ENCODE data around the gene KRTAP29-1.
A peak's percentile ranks its signal among the peaks of the same experiment; 100 is the strongest.

Gene KRTAP29-1

DNA sequence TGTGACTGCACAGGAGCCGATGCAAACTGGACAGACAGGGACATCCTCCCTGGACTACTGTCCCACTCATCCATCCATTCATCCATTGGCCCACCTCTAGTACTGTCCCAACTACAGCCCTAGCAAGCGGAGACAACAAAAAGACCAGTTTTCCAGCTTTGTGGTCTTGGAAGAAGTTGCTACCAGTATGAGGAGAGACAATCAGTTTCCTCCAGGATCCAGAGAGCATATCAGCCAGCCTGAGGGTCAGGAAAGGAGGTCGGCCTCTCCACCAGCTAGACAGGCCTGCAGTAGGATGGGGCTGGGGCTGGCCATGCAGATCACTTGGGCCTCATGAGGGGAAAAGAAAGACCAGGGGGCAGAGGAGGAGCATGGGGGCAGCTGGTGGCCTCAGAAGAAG is 31.2 kb upstream of the KRTAP29-1 start:
- no peak for TF ChIP-seq CTCF (conservative IDR thresholded peaks at IDR 0.05; ENCODE audit: low read depth, low read length)
- no peak for DNase-seq (ENCODE audit: low read depth)
- no peak overlapping the region for H3K4me3 ChIP-seq (ENCODE audit: low read length)

GRCh38 chr17:41333098-41333497 is 30.4 kb upstream of the KRTAP29-1 start:
- H3K4me3 ChIP-seq (ENCODE audit: low read length): no peak overlapping the region
- no peak for DNase-seq (ENCODE audit: low read depth)
- no peak for TF ChIP-seq CTCF (conservative IDR thresholded peaks at IDR 0.05; ENCODE audit: low read depth, low read length)

DNA sequence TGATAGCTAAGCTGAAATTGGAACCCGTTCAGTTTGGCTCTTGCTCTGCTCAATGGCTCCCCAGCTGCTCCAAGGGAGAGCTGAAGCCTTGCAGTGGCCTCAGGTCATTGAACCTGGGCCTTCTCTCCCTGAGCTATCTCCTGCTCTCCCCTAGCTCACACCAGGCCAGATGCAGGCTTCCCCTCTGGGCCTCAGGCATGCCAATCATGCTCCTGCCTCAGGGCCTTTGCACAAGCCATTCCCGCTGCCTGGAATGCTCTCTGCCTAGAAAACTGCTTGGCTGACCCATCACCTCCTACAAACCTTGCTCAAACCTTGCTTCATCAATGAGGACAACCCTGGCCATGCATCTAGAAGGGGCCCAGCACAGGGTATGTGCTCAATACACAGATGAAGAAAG is 29.6 kb upstream of the KRTAP29-1 start:
- no peak overlapping the region for H3K4me3 ChIP-seq (ENCODE audit: low read length)
- TF ChIP-seq CTCF (conservative IDR thresholded peaks at IDR 0.05; ENCODE audit: low read depth, low read length): no peak
- DNase-seq (ENCODE audit: low read depth): no peak

DNA sequence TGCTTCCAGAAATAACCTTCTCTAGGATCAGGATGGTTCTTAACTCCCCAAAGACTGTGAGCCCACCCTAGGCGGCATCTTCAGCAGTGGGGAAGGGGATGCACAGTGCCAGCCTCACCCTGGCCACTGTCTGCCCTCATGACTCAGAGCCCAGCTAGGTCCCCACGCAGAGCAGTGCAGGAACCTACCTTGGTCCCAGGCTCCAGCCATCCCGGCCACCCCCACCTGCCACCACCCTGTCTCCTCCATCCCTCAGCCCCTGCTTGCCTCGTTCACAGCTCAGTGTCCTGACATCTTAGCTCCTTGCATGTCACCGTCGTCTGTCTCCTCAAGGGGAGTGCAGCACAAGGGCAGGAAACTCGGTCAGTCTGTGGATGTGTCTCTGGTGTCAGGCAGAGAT is 29.0 kb upstream of the KRTAP29-1 start:
- DNase-seq (ENCODE audit: low read depth): no peak
- TF ChIP-seq CTCF (conservative IDR thresholded peaks at IDR 0.05; ENCODE audit: low read depth, low read length): no peak
- no peak overlapping the region for H3K4me3 ChIP-seq (ENCODE audit: low read length)

DNA sequence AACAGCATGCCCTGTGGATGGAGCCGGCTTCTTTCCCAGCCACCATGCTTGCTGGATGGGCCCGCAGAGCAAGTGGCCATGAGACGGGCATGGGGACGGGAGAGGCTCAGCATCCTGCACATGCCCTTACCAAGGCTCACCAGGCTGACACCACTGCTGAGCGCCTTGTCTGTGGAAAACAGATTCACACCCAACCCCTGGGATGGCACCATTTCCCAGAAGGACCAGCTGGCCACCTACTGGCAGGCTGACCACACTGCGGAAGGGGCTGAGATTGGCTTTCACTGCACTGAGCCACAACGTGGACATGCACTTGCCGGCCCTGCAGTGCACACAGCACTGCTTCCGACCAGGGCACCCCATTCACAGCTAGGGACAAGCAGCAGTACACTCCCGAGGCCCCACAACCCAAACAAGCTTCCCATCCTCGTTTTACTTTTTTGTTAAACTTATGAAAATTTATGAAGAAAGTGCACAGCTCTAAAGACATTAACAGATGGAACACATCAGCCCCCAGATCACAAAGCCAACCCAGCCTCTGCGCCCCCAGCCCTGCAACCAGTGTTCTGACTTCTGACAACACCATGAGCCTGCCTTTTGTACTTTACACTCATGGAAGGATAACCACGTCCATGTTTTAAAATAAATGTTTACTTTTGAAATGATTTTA is 26.8 kb upstream of the KRTAP29-1 start:
- peak; percentile 93 for TF ChIP-seq CTCF (conservative IDR thresholded peaks at IDR 0.05; ENCODE audit: low read depth, low read length)
- no peak overlapping the region for H3K4me3 ChIP-seq (ENCODE audit: low read length)
- DNase-seq (ENCODE audit: low read depth): no peak

DNA sequence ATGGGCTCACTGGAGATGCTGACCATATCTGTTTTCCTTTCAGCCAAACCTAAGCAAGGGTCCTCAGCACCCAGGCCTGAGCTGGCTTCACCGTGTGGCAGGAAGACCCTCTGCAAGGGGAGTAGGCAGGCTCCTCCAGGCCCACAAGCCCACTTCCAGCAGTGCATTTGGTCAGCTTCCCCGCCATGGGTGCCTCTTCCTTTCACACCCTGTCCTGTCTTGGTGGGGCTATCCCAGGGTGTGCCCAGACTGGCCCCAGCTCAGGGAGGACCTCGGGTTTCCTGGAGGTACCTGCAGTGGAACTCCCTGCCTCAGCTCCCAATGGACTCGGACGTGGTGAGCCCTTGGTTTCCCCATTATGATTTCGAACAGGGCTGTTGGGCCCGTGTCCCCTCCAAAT is 25.6 kb upstream of the KRTAP29-1 start:
- no peak for TF ChIP-seq CTCF (conservative IDR thresholded peaks at IDR 0.05; ENCODE audit: low read depth, low read length)
- no peak overlapping the region for H3K4me3 ChIP-seq (ENCODE audit: low read length)
- DNase-seq (ENCODE audit: low read depth): no peak

- no peak overlapping the region for H3K4me3 ChIP-seq (ENCODE audit: low read length)
- TF ChIP-seq CTCF (conservative IDR thresholded peaks at IDR 0.05; ENCODE audit: low read depth, low read length): no peak
- DNase-seq (ENCODE audit: low read depth): no peak
These were observed 24.9 kb upstream of the KRTAP29-1 start for GRCh38 chr17:41327411-41328120.
